ENCODE measurements around the gene ZNF668. TPM values are rescaled to one million over a fixed set of nuclear protein-coding genes. Genes with fewer than 3 reads are reported as not detected.

The ZNF668 gene
- total RNA-seq, 1 donor = 14.5 TPM

GRCh38 chr16:31077592-31078396 lies 3.8 kb upstream of the ZNF668 start:
- Histone ChIP-seq H2AFZ (ENCODE audit: low read length) (no peak overlapping the region), H3K4me3 (ENCODE audit: insufficient read depth, low read length) (no peak overlapping the region), H3K4me1 (ENCODE audit: insufficient read depth, low read length) (peaks cover 8% of the 10 kb centered on the region), H3K27ac (ENCODE audit: low read depth, low read length) (no peak overlapping the region), H4K20me1 (ENCODE audit: insufficient read depth, low read length) (peaks cover 5% of the 10 kb centered on the region), H3K27me3 (ENCODE audit: insufficient read depth, low read length) (no peaks in the 10 kb centered on the region), H3K9me3 (ENCODE audit: low read depth, low read length) (no peaks in the 10 kb centered on the region), H3K4me2 (ENCODE audit: insufficient read depth, low read length) (no peak overlapping the region), H3K79me2 (ENCODE audit: insufficient read depth, low read length) (peaks cover 80% of the 10 kb centered on the region), H3K36me3 (ENCODE audit: insufficient read depth, low read length) (peaks cover 41% of the 10 kb centered on the region)
- TF ChIP-seq CTCF (IDR thresholded peaks at IDR 0.05; ENCODE audit: extremely low read depth, low read depth, low read length) = no peak
- DNase-seq (ENCODE audit: insufficient read length, low spot score, missing footprints) = peak; percentile 83

- Histone ChIP-seq H2AFZ (ENCODE audit: low read length) (no peak overlapping the region), H3K4me3 (ENCODE audit: insufficient read depth, low read length) (no peak overlapping the region), H3K4me2 (ENCODE audit: insufficient read depth, low read length) (no peak overlapping the region), H3K36me3 (ENCODE audit: insufficient read depth, low read length) (peaks cover 41% of the 10 kb centered on the region), H3K79me2 (ENCODE audit: insufficient read depth, low read length) (peaks cover 82% of the 10 kb centered on the region), H3K27me3 (ENCODE audit: insufficient read depth, low read length) (no peaks in the 10 kb centered on the region), H3K9me3 (ENCODE audit: low read depth, low read length) (no peaks in the 10 kb centered on the region), H3K4me1 (ENCODE audit: insufficient read depth, low read length) (peaks cover 14% of the 10 kb centered on the region), H3K27ac (ENCODE audit: low read depth, low read length) (no peak overlapping the region), H4K20me1 (ENCODE audit: insufficient read depth, low read length) (peaks cover 5% of the 10 kb centered on the region)
- DNase-seq (ENCODE audit: insufficient read length, low spot score, missing footprints) = peak; percentile 52
- TF ChIP-seq CTCF (IDR thresholded peaks at IDR 0.05; ENCODE audit: extremely low read depth, low read depth, low read length) = no peak
These were observed 3.0 kb upstream of the ZNF668 start for GRCh38 chr16:31077024-31077423.

- no peak overlapping the region for H3K4me2 ChIP-seq (ENCODE audit: insufficient read depth, low read length)
- peaks cover 21% of the 10 kb centered on the region for H3K4me1 ChIP-seq (ENCODE audit: insufficient read depth, low read length)
- no peak for DNase-seq (ENCODE audit: insufficient read length, low spot score, missing footprints)
- no peaks in the 10 kb centered on the region for H3K9me3 ChIP-seq (ENCODE audit: low read depth, low read length)
- no peak overlapping the region for H3K27ac ChIP-seq (ENCODE audit: low read depth, low read length)
- no peak for TF ChIP-seq CTCF (IDR thresholded peaks at IDR 0.05; ENCODE audit: extremely low read depth, low read depth, low read length)
- H3K36me3 ChIP-seq (ENCODE audit: insufficient read depth, low read length) = peaks cover 41% of the 10 kb centered on the region
- H4K20me1 ChIP-seq (ENCODE audit: insufficient read depth, low read length) = peaks cover 5% of the 10 kb centered on the region
- H3K27me3 ChIP-seq (ENCODE audit: insufficient read depth, low read length) = no peaks in the 10 kb centered on the region
- H3K4me3 ChIP-seq (ENCODE audit: insufficient read depth, low read length) = no peak overlapping the region
- no peak overlapping the region for H2AFZ ChIP-seq (ENCODE audit: low read length)
- peaks cover 85% of the 10 kb centered on the region for H3K79me2 ChIP-seq (ENCODE audit: insufficient read depth, low read length)
These were observed 2.3 kb upstream of the ZNF668 start for GRCh38 chr16:31076319-31076718.

DNA sequence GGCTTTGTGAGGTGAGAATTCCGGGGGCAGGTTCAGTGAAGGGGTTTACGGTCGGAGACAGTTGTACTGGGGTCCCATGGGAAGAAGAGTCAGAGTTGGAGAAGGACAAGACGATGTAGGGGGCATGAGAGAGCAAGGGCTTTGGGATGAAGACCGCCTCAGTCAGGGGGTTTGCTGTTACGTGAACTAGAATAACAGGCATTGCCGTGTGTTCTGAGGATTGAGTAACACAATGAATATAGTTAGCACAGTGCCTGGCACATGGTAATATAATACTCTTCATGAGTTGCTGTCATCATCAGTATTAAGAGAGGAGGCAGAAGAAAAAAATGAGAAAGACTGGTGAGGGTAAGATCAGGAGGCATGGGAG lies 759 bp upstream of the ZNF668 start:
- Histone ChIP-seq H3K79me2 (ENCODE audit: insufficient read depth, low read length) (peaks cover 86% of the 10 kb centered on the region), H3K36me3 (ENCODE audit: insufficient read depth, low read length) (peaks cover 32% of the 10 kb centered on the region), H3K27ac (ENCODE audit: low read depth, low read length) (peak overlapping the region; percentile 93), H3K4me2 (ENCODE audit: insufficient read depth, low read length) (peak overlapping the region; percentile 98), H3K27me3 (ENCODE audit: insufficient read depth, low read length) (no peaks in the 10 kb centered on the region), H3K9me3 (ENCODE audit: low read depth, low read length) (no peaks in the 10 kb centered on the region), H4K20me1 (ENCODE audit: insufficient read depth, low read length) (peaks cover 5% of the 10 kb centered on the region), H3K4me1 (ENCODE audit: insufficient read depth, low read length) (peaks cover 22% of the 10 kb centered on the region), H2AFZ (ENCODE audit: low read length) (peak overlapping the region; percentile 77), H3K4me3 (ENCODE audit: insufficient read depth, low read length) (peak overlapping the region; percentile 94)
- DNase-seq (ENCODE audit: insufficient read length, low spot score, missing footprints) = no peak
- peak; percentile 14 for TF ChIP-seq CTCF (IDR thresholded peaks at IDR 0.05; ENCODE audit: extremely low read depth, low read depth, low read length)

All from osteoblast (primary cell).